Measurements from ENCODE around the gene AIDA.

The AIDA gene

DNA sequence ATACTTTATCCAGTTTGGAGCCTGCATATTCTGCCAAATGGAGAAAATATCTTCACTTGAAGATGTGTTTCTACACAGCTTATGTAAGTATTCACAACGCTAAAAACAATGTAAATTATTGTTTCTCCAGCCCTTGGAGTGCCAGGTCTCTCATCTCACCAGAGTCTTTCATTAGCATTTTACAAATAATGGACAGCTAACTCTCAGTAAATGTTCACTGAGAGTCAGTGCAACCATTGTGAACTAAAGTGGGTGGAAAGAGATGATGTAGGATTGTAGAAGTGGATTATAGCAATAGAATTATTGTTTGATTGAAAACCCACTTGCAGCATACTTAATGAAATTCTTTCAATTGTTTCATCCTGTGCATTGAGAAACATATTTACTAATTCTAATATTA lies 16.5 kb upstream of the AIDA start:
- H3K4me3 ChIP-seq (ENCODE audit: low read depth, low read length) = no peak overlapping the region
- no peak for TF ChIP-seq CTCF (IDR thresholded peaks at IDR 0.05; ENCODE audit: low read depth, low read length)
- H3K36me3 ChIP-seq = no peaks in the 10 kb centered on the region
- H3K27ac ChIP-seq = no peak overlapping the region
- no peaks in the 10 kb centered on the region for H3K9me3 ChIP-seq (ENCODE audit: severe bottlenecking)
- DNase-seq = no peak
- no peaks in the 10 kb centered on the region for H3K27me3 ChIP-seq (ENCODE audit: insufficient read depth, low read depth, severe bottlenecking)

- Histone ChIP-seq H3K27ac (no peak overlapping the region), H3K9me3 (ENCODE audit: severe bottlenecking) (no peaks in the 10 kb centered on the region), H3K36me3 (no peaks in the 10 kb centered on the region), H3K4me3 (ENCODE audit: low read depth, low read length) (no peak overlapping the region), H3K27me3 (ENCODE audit: insufficient read depth, low read depth, severe bottlenecking) (no peaks in the 10 kb centered on the region)
- no peak for TF ChIP-seq CTCF (IDR thresholded peaks at IDR 0.05; ENCODE audit: low read depth, low read length)
- DNase-seq = no peak
Measured at GRCh38 chr1:222716393-222716792, 4.1 kb upstream of the AIDA start.

DNA sequence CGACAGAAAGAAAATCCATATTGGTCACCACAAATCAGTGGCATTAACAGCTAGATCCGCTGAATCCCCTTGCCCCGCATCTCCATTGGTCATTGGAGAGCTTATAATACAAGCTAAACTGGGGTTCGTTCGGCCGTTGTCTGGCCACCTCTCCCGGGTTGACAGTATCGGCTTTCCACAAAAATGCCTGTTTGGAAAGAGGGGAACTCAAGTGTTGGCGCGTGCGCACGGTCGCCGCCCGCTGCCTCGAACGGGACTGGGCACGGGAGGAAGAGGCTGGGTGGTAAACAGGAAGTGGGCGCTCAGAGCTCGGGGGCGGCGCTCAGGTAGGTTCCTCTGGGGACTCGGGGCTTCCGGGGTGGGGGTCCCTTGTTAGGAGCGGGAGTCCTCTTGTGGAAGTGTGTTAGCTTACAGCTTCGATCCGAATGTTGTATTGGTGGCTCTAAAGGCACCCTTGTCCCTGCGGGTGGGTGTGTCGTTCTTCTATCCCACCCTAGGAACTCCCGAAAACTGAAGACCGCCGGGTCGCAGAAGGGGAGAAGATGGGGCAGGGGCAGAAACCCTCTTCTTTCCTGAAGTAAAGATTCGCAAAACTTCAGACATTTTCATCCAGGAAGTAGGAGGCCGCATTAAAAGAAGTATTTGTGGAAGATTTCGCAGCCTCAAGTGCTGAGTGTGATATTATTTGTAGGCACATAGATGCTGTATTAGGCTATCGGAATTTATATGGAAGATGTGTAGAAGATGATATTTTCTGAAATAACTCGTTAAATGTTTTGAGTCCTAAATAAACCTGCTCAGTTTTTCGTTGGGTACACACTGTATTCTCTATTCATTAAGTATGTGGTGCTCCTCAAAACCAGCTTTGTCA lies 1.0 kb upstream of the AIDA start:
- TF ChIP-seq CTCF (IDR thresholded peaks at IDR 0.05; ENCODE audit: low read depth, low read length) = no peak
- H3K9me3 ChIP-seq (ENCODE audit: severe bottlenecking) = no peaks in the 10 kb centered on the region
- DNase-seq = peak; percentile 85
- no peaks in the 10 kb centered on the region for H3K36me3 ChIP-seq
- peak overlapping the region; percentile 94 for H3K27ac ChIP-seq
- no peaks in the 10 kb centered on the region for H3K27me3 ChIP-seq (ENCODE audit: insufficient read depth, low read depth, severe bottlenecking)
- H3K4me3 ChIP-seq (ENCODE audit: low read depth, low read length) = peak overlapping the region; percentile 95

GRCh38 chr1:222711319-222712252 lies 705 bp downstream of the AIDA start:
- peak overlapping the region; percentile 72 for H3K4me3 ChIP-seq (ENCODE audit: low read depth, low read length)
- peak; percentile 19 for DNase-seq

DNA sequence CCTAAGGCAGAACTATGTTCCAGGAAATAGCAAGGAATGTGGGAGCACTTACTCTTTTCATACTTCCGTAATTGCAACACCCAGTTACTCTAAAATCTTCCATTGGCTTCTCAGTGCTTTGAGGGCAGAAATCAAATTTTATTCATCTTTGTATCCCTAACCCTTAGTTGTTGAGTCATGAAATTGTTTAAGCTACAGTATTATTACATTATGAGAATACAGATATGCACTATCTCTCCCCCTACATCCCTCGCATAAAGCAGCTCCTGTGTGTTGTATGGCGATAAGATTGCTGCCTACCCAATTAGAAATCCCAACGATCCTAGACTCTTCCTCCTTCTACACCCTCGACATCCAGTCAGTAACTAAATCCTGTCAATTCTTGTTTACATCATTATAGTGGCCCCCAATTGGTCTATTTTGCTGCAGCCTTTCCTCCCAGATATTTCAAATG lies 2.6 kb downstream of the AIDA start:
- no peak for TF ChIP-seq CTCF (IDR thresholded peaks at IDR 0.05; ENCODE audit: low read depth, low read length)
- Histone ChIP-seq H3K27ac (no peak overlapping the region), H3K36me3 (no peaks in the 10 kb centered on the region), H3K27me3 (ENCODE audit: insufficient read depth, low read depth, severe bottlenecking) (no peaks in the 10 kb centered on the region), H3K9me3 (ENCODE audit: severe bottlenecking) (no peaks in the 10 kb centered on the region), H3K4me3 (ENCODE audit: low read depth, low read length) (no peak overlapping the region)
- DNase-seq = no peak

More at GRCh38 chr1:222711319-222712252, 705 bp downstream of the AIDA start:
- TF ChIP-seq CTCF (IDR thresholded peaks at IDR 0.05; ENCODE audit: low read depth, low read length) = no peak
- H3K27me3 ChIP-seq (ENCODE audit: insufficient read depth, low read depth, severe bottlenecking) = no peaks in the 10 kb centered on the region
- no peaks in the 10 kb centered on the region for H3K9me3 ChIP-seq (ENCODE audit: severe bottlenecking)
- H3K36me3 ChIP-seq = no peaks in the 10 kb centered on the region
- 0 out of 2 replicates have a peak overlapping the region, but pooled peaks have one; percentile 12 for H3K27ac ChIP-seq
